Keratinocyte (primary cell): ENCODE measurements around the gene ABLIM2. TPM values are rescaled to one million over a fixed set of nuclear protein-coding genes. Genes with fewer than 3 reads are reported as not detected.

ENCODE experiments used
- DNase-seq: peaks from one replicate; pipeline ENCODE4 v3.0.0-alpha.2; 2011; ENCODE audit warnings: low read depth, missing footprints, low spot score
- FAIRE-seq: peaks from 2 replicates; lab custom pipeline; 2011; peaks lifted over from hg19 to GRCh38; lab: Jason Lieb, UNC
- H2AFZ ChIP-seq: 2 replicates; pipeline ENCODE4 v1.6.0; 2012; ENCODE audit warnings: low read length, control low read depth, inconsistent platforms; ENCODE audit not compliant: control insufficient read depth
- H3K27ac ChIP-seq: 2 replicates; pipeline ENCODE4 v1.5.1; 2011; ENCODE audit warnings: low read length; ENCODE audit not compliant: control insufficient read depth, insufficient read depth
- H3K27me3 ChIP-seq: 3 replicates; pipeline ENCODE4 v1.6.0; 2011; ENCODE audit warnings: low read length; ENCODE audit not compliant: control insufficient read depth, insufficient read depth; ENCODE audit errors: extremely low read depth
- H3K36me3 ChIP-seq, 2 experiments: 2 replicates in 1 of 2; 3 replicates in 1 of 2; pipeline ENCODE4 v1.5.1; 2011; ENCODE audit warnings: low read length in 2 of 2, mild to moderate bottlenecking in 1 of 2; ENCODE audit not compliant: control insufficient read depth in 2 of 2, insufficient read depth in 2 of 2; ENCODE audit errors: extremely low read depth in 1 of 2
- H3K4me1 ChIP-seq: 3 replicates; pipeline ENCODE4 v1.5.1; 2011; ENCODE audit warnings: low read length; ENCODE audit not compliant: control insufficient read depth, insufficient read depth; ENCODE audit errors: extremely low read depth
- H3K4me2 ChIP-seq: 3 replicates; pipeline ENCODE4 v1.6.0; 2011; ENCODE audit warnings: low read depth, low read length; ENCODE audit not compliant: control insufficient read depth, insufficient read depth; ENCODE audit errors: extremely low read depth
- H3K4me3 ChIP-seq, 3 experiments: fragments of 200-600 bp in 1 of 3; sonication (generic) in 1 of 3; 2 replicates in 2 of 3; 3 replicates in 1 of 3; pipeline ENCODE4 v1.5.1; 2011 to 2016; ENCODE audit warnings: low read length in 3 of 3, mild to moderate bottlenecking in 3 of 3, control low read depth in 2 of 3, inconsistent platforms in 1 of 3, low read depth in 1 of 3, mixed read lengths in 1 of 3, mixed run types in 1 of 3, moderate library complexity in 1 of 3; ENCODE audit not compliant: control insufficient read depth in 2 of 3, insufficient read depth in 2 of 3; ENCODE audit errors: extremely low read depth in 1 of 3
- H3K79me2 ChIP-seq: 2 replicates; pipeline ENCODE4 v1.6.0; 2012; ENCODE audit warnings: low read length; ENCODE audit not compliant: control insufficient read depth, insufficient read depth
- H3K9ac ChIP-seq: 3 replicates; pipeline ENCODE4 v1.6.0; 2011; ENCODE audit warnings: low read length; ENCODE audit not compliant: control insufficient read depth, insufficient read depth; ENCODE audit errors: extremely low read depth
- H3K9me1 ChIP-seq: 3 replicates; pipeline ENCODE4 v1.6.0; 2011; ENCODE audit warnings: low read length; ENCODE audit not compliant: control insufficient read depth, insufficient read depth; ENCODE audit errors: extremely low read depth
- H3K9me3 ChIP-seq: 2 replicates; pipeline ENCODE4 v1.5.1; 2012; ENCODE audit warnings: low read depth, low read length; ENCODE audit not compliant: control insufficient read depth
- H4K20me1 ChIP-seq: 3 replicates; pipeline ENCODE4 v1.6.0; 2011; ENCODE audit warnings: low read length; ENCODE audit not compliant: control insufficient read depth, insufficient read depth; ENCODE audit errors: extremely low read depth
- CTCF ChIP-seq, 3 experiments: IDR thresholded peaks in 1 of 3; conservative IDR thresholded peaks in 1 of 3; optimal IDR thresholded peaks in 1 of 3; 2 replicates in 2 of 3; 3 replicates in 1 of 3; pipeline versions ENCODE3 to v1.5.1; 2011; ENCODE audit warnings: low read length in 3 of 3, mild to moderate bottlenecking in 3 of 3, moderate library complexity in 2 of 3, control low read depth in 1 of 3, inconsistent platforms in 1 of 3; ENCODE audit not compliant: insufficient read depth in 2 of 3; ENCODE audit errors: extremely low read depth in 1 of 3
- EZH2 ChIP-seq: IDR thresholded peaks from one replicate; pipeline ENCODE4 v1.6.1; 2012; ENCODE audit warnings: inconsistent platforms, mild to moderate bottlenecking, low read length, moderate library complexity
- dilution Hi-C: fragments of 300-500 bp; cut with MboI; formaldehyde crosslinking; loops from one replicate; pipeline ENCODE4 v1.7.0; 2020; ENCODE audit warnings: low sequenced_read_pairs; ENCODE audit not compliant: extremely low pct_ligation_motif_present
- polyA plus RNA-seq, 5 experiments: library from polyadenylated mRNA; depleted of rRNA in 3 of 5; stranded (reverse) in 3 of 5; stranded (forward) in 1 of 5; unstranded in 1 of 5; fragments of >200 nt; gene quantifications; 1 replicate in 1 of 5; 2 replicates in 3 of 5; 3 replicates in 1 of 5; pipeline versions ENCODE4 v1.2.1 to v1.2.3, GENCODE V29; 2011 to 2012; ENCODE audit warnings: missing spikeins in 2 of 5, low read depth in 1 of 5, low replicate concordance in 1 of 5

Gene ABLIM2
- polyA plus RNA-seq, 1 donor (not counting 4 experiments of a cell fraction or from before 2014, with no cell fraction given), result 0.94 TPM

DNA sequence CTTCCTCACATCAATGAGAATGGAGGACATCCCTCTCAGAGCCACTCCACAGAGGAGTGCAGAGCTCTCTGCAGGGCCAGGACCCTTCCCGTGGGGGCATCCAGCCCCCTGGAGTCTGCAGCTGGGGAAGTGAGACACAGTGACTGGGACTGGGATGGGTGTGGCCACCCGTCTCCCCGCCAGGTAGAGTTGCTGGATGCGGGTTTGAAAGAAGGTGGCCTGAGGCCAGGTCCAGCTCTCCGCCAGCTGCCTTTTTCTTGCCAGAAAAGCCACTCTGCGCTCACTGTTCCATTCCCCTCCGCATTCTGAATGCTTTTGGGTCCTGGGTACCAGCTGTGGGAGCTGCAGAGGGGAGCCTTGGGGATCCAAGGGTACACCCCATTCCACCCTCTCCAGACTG lies 82.6 kb downstream of the ABLIM2 start:
- Histone ChIP-seq H4K20me1 (no peaks in the 10 kb centered on the region), H3K9ac (no peak overlapping the region), H3K27me3 (peaks cover 37% of the 10 kb centered on the region), H3K9me1 (no peaks in the 10 kb centered on the region), H3K36me3 (no peaks in the 10 kb centered on the region), H3K9me3 (no peaks in the 10 kb centered on the region), H3K4me3 (no peak overlapping the region), H3K79me2 (no peaks in the 10 kb centered on the region), H3K4me1 (no peaks in the 10 kb centered on the region), H3K27ac (no peak overlapping the region), H3K4me2 (no peak overlapping the region), H2AFZ (no peak overlapping the region)
- FAIRE-seq (no peak), DNase-seq (no peak)
- dilution Hi-C loops, result no loop called here
- no peak for TF ChIP-seq EZH2
- no peak for TF ChIP-seq CTCF (optimal IDR thresholded peaks at IDR 0.05 in 1 of 3, IDR thresholded peaks at IDR 0.05 in 1 of 3, conservative IDR thresholded peaks at IDR 0.05 in 1 of 3; ENCODE audit: extremely low read depth in 1 of 3, insufficient read depth in 2 of 3, low read length in 3 of 3)

DNA sequence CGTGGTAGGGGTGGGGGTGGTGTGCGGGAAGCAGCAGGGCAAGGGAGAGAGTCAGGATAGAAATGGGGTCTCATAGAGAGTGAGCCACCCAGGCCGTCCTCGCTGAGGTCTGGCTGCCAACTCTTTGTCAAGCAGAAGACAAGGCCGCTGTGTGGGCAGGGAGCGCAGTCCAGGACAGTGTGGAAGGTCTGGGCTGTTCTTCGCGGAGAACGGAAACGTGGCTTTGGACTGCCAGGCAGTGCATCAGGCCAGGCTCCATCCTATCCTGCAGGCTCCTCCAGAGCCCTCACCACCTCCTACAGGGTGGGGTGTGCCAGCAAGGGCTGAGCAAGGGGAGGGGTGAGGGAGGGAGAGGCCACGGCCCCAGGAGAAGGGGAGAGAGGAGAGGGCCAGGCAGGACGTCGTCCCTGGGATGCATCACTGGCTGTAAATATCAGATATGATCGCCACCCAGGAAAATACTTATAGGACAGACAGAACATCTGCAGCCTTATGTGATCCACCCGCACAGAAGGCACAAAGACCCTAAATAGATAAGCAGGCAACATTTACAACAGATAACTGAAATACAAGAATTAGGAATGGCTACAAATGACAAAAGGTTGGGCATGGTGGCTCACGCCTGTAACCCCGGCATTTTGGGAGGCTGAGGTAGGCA lies 85.3 kb downstream of the ABLIM2 start:
- no peaks in the 10 kb centered on the region for H3K36me3 ChIP-seq
- no peaks in the 10 kb centered on the region for H3K79me2 ChIP-seq
- no peak overlapping the region for H2AFZ ChIP-seq
- no peak overlapping the region for H3K27ac ChIP-seq
- H4K20me1 ChIP-seq, result no peaks in the 10 kb centered on the region
- FAIRE-seq (no peak), DNase-seq (no peak)
- H3K27me3 ChIP-seq, result peaks cover 45% of the 10 kb centered on the region
- no peaks in the 10 kb centered on the region for H3K9me3 ChIP-seq
- H3K9me1 ChIP-seq, result no peaks in the 10 kb centered on the region
- dilution Hi-C loops, result no loop called here
- TF ChIP-seq EZH2, result no peak
- H3K4me1 ChIP-seq, result no peaks in the 10 kb centered on the region
- no peak overlapping the region for H3K4me3 ChIP-seq
- no peak overlapping the region for H3K4me2 ChIP-seq
- no peak overlapping the region for H3K9ac ChIP-seq
